ENCODE measurements around the gene SLC6A6.

- TF ChIP-seq POLR2A (IDR thresholded peaks at IDR 0.05) (no peak), CTCF (IDR thresholded peaks at IDR 0.05) (no peak)
Measured at GRCh38 chr3:14358426-14359211, 43.8 kb upstream of the SLC6A6 start.

Measured in esophagus squamous epithelium (tissue), 4 donors.